HepG2 (cell line): Measurements from ENCODE around the gene DTNA. TPM values are rescaled to one million over a fixed set of nuclear protein-coding genes. Genes with fewer than 3 reads are reported as not detected.
A peak's percentile ranks its signal among the peaks of the same experiment; 100 is the strongest.

Source experiments
- EHMT2 ChIP-seq: fragments of 200-600 bp; sonication (generic); IDR thresholded peaks from 2 replicates; pipeline ENCODE4 v1.7.0; 2017; ENCODE audit warnings: antibody characterized with exemption, low read depth, low read length, borderline replicate concordance
- FOXA3 ChIP-seq: IDR thresholded peaks from 2 replicates; pipeline ENCODE4 v1.6.1; 2016; ENCODE audit warnings: missing genetic modification reagents, missing compliant biosample characterization
- FOXO1 ChIP-seq: sonication (generic); formaldehyde crosslinking; IDR thresholded peaks from 2 replicates; pipeline ENCODE4 v1.4.0; 2020; ENCODE audit warnings: missing genetic modification reagents
- GATAD1 ChIP-seq: IDR thresholded peaks from 2 replicates; pipeline ENCODE4 v1.6.1; 2016; ENCODE audit warnings: missing genetic modification reagents, missing compliant biosample characterization
- ISX ChIP-seq: sonication (generic); formaldehyde crosslinking; conservative IDR thresholded peaks from 2 replicates; pipeline ENCODE4 v1.5.0; 2020; ENCODE audit warnings: missing genetic modification reagents
- NR2F1 ChIP-seq, 2 experiments: fragments of 450-650 bp in 1 of 2; formaldehyde crosslinking in 1 of 2; IDR thresholded peaks; 2 replicates each; pipeline versions ENCODE4 v1.5.0 to v1.6.1; 2016 to 2020; ENCODE audit warnings: mild to moderate bottlenecking in 1 of 2, missing compliant biosample characterization in 1 of 2, missing genetic modification reagents in 1 of 2, moderate library complexity in 1 of 2
- PAWR ChIP-seq: sonication (generic); formaldehyde crosslinking; IDR thresholded peaks from 2 replicates; pipeline ENCODE4 v1.4.0; 2020; ENCODE audit warnings: missing genetic modification reagents, mild to moderate bottlenecking, borderline replicate concordance
- SNAPC4 ChIP-seq: sonication (generic); formaldehyde crosslinking; IDR thresholded peaks from 2 replicates; pipeline ENCODE4 v1.4.0; 2020; ENCODE audit warnings: mild to moderate bottlenecking, missing genetic modification reagents
- SOX5 ChIP-seq: IDR thresholded peaks from 2 replicates; pipeline ENCODE4 v1.6.1; 2016; ENCODE audit warnings: borderline replicate concordance
- SP5 ChIP-seq: IDR thresholded peaks from 2 replicates; pipeline ENCODE4 v1.6.1; 2016; ENCODE audit warnings: low read depth, borderline replicate concordance
- TSC22D2 ChIP-seq: sonication (generic); formaldehyde crosslinking; IDR thresholded peaks from 2 replicates; pipeline ENCODE4 v1.5.1; 2020; ENCODE audit warnings: missing genetic modification reagents, mild to moderate bottlenecking, borderline replicate concordance
- ZMYM4 ChIP-seq: sonication (generic); formaldehyde crosslinking; IDR thresholded peaks from 2 replicates; pipeline ENCODE4 v1.8.1; 2023; ENCODE audit warnings: mild to moderate bottlenecking, missing genetic modification reagents
- ZNF224 ChIP-seq: sonication (generic); formaldehyde crosslinking; IDR thresholded peaks from 2 replicates; pipeline ENCODE4 v1.5.0; 2020; ENCODE audit warnings: mild to moderate bottlenecking, missing genetic modification reagents
- ZNF329 ChIP-seq: sonication (generic); formaldehyde crosslinking; IDR thresholded peaks from 2 replicates; pipeline ENCODE4 v1.9.0; 2021; ENCODE audit warnings: low read depth, mild to moderate bottlenecking, missing genetic modification reagents
- ZNF672 ChIP-seq: sonication (generic); formaldehyde crosslinking; IDR thresholded peaks from 2 replicates; pipeline ENCODE4 v1.8.1; 2022; ENCODE audit warnings: missing genetic modification reagents
- ZNF773 ChIP-seq: sonication (generic); formaldehyde crosslinking; IDR thresholded peaks from 2 replicates; pipeline ENCODE4 v1.4.0; 2020; ENCODE audit warnings: missing genetic modification reagents, borderline replicate concordance
- polyA plus RNA-seq, 8 experiments: library from polyadenylated mRNA; depleted of rRNA in 3 of 8; stranded (reverse) in 7 of 8; unstranded in 1 of 8; fragments of >200 nt; fragmentation: Illumina TruSeq in 4 of 8; extraction: Trizol in 4 of 8; gene quantifications; 2 replicates each; pipeline versions ENCODE4 v1.2.1 to v1.2.3, GENCODE V29; 2011 to 2016; ENCODE audit warnings: low read depth in 4 of 8, missing spikeins in 1 of 8, mixed read lengths in 1 of 8; ENCODE audit not compliant: insufficient read depth in 1 of 8
- total RNA-seq, 5 experiments: library from RNA; depleted of rRNA; stranded (reverse); fragments of >200 nt; fragmentation: Illumina TruSeq; extraction: Trizol; gene quantifications; 2 replicates each; pipeline ENCODE4 v1.2.3, GENCODE V29; 2016; ENCODE audit warnings: low read depth in 1 of 5
- TF ChIP-seq, protein P1 (sequence below): sonication (generic); formaldehyde crosslinking; IDR thresholded peaks from 2 replicates; pipeline ENCODE4 v1.8.1; 2023; ENCODE audit warnings: missing genetic modification reagents, mild to moderate bottlenecking, borderline replicate concordance
- TF ChIP-seq, protein P2 (sequence below): sonication (generic); formaldehyde crosslinking; IDR thresholded peaks from 2 replicates; pipeline ENCODE4 v1.4.0; 2020; ENCODE audit warnings: missing genetic modification reagents, mild to moderate bottlenecking, borderline replicate concordance
- TF ChIP-seq, protein P3 (sequence below): sonication (generic); formaldehyde crosslinking; IDR thresholded peaks from 2 replicates; pipeline ENCODE4 v1.4.0; 2020; ENCODE audit warnings: low read depth, mild to moderate bottlenecking, missing genetic modification reagents

DTNA gene
- total and polyA plus RNA-seq, 2 of the 13 experiments (the other 11 are each of a cell fraction or from before 2014, with no cell fraction given) = 8.5 to 29.0 TPM

GRCh38 chr18:34929336-34929780 is 219.3 kb downstream of the DTNA start (continued):
- TF ChIP-seq, protein P1, sequence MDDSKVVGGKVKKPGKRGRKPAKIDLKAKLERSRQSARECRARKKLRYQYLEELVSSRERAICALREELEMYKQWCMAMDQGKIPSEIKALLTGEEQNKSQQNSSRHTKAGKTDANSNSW (CRISPR knock-in tag) = no peak
- TF ChIP-seq ZNF672 = no peak
- TF ChIP-seq FOXA3 (CRISPR knock-in tag) = peak; percentile 97
- peak; percentile 43; the same call in 1 of the 2 replicates for TF ChIP-seq SP5 (CRISPR knock-in tag)
- TF ChIP-seq GATAD1 (CRISPR knock-in tag) = peak; percentile 54; the same call in 1 of the 2 replicates
- TF ChIP-seq, protein P2, sequence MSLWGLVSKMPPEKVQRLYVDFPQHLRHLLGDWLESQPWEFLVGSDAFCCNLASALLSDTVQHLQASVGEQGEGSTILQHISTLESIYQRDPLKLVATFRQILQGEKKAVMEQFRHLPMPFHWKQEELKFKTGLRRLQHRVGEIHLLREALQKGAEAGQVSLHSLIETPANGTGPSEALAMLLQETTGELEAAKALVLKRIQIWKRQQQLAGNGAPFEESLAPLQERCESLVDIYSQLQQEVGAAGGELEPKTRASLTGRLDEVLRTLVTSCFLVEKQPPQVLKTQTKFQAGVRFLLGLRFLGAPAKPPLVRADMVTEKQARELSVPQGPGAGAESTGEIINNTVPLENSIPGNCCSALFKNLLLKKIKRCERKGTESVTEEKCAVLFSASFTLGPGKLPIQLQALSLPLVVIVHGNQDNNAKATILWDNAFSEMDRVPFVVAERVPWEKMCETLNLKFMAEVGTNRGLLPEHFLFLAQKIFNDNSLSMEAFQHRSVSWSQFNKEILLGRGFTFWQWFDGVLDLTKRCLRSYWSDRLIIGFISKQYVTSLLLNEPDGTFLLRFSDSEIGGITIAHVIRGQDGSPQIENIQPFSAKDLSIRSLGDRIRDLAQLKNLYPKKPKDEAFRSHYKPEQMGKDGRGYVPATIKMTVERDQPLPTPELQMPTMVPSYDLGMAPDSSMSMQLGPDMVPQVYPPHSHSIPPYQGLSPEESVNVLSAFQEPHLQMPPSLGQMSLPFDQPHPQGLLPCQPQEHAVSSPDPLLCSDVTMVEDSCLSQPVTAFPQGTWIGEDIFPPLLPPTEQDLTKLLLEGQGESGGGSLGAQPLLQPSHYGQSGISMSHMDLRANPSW = peak; percentile 65; the same call in 1 of the 2 replicates
- no peak for TF ChIP-seq ISX (CRISPR knock-in tag)
- TF ChIP-seq, protein P3, sequence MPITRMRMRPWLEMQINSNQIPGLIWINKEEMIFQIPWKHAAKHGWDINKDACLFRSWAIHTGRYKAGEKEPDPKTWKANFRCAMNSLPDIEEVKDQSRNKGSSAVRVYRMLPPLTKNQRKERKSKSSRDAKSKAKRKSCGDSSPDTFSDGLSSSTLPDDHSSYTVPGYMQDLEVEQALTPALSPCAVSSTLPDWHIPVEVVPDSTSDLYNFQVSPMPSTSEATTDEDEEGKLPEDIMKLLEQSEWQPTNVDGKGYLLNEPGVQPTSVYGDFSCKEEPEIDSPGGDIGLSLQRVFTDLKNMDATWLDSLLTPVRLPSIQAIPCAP (CRISPR knock-in tag) = no peak
- peak; percentile 64; the same call in 1 of the 2 replicates for TF ChIP-seq SOX5 (CRISPR knock-in tag)
- peak; percentile 73 for TF ChIP-seq ZMYM4
- peak; percentile 66 for TF ChIP-seq FOXO1 (CRISPR knock-in tag)
- TF ChIP-seq ZNF329 (CRISPR knock-in tag) = no peak
- peak; percentile 66; the same call in 1 of the 2 replicates for TF ChIP-seq EHMT2
- no peak for TF ChIP-seq PAWR (CRISPR knock-in tag)
- no peak for TF ChIP-seq SNAPC4 (CRISPR knock-in tag)
- TF ChIP-seq NR2F1 (CRISPR knock-in tag; IDR thresholded peaks at IDR 0.05) = peak; percentile 10 to 82; a peak in 2 of 4 replicates
- TF ChIP-seq ZNF224 (CRISPR knock-in tag) = no peak
- TF ChIP-seq TSC22D2 = no peak
- TF ChIP-seq ZNF773 (CRISPR knock-in tag) = no peak
